Gastroesophageal sphincter (tissue), 4 donors: ENCODE data around the gene SLC10A3. TPM values are rescaled to one million over a fixed set of nuclear protein-coding genes. Genes with fewer than 3 reads are reported as not detected.

ENCODE experiments used
- ATAC-seq: fragments of 150-250 bp; one replicate; pipeline ENCODE4 v1.9.1; 2016; ENCODE audit warnings: mild to moderate bottlenecking, moderate library complexity
- H3K27ac ChIP-seq, 4 donors: fragments of 200-600 bp; sonication (generic) in 3 of 4; 1 replicate in 3 of 4; 2 replicates in 1 of 4; pipeline ENCODE4 v1.5.1; 2016 to 2019
- H3K27me3 ChIP-seq: fragments of 200-600 bp; sonication (generic); one replicate; pipeline ENCODE4 v1.5.1; 2019
- H3K36me3 ChIP-seq, 2 donors: fragments of 200-600 bp; sonication (generic); one replicate each; pipeline ENCODE4 v1.5.1; 2019; ENCODE audit warnings: control low read depth in 1 of 2
- H3K4me1 ChIP-seq, 3 donors: fragments of 200-600 bp; sonication (generic); 1 replicate in 2 of 3; 2 replicates in 1 of 3; pipeline ENCODE4 v1.5.1; 2016 to 2019; ENCODE audit warnings: control low read depth in 2 of 3
- H3K4me3 ChIP-seq, 2 donors: fragments of 200-600 bp; sonication (generic); one replicate each; pipeline ENCODE4 v1.5.1; 2019; ENCODE audit warnings: mild to moderate bottlenecking in 1 of 2, moderate library complexity in 1 of 2
- H3K9me3 ChIP-seq, 3 donors: fragments of 200-600 bp; sonication (generic); one replicate each; pipeline ENCODE4 v1.5.1; 2017 to 2019; ENCODE audit warnings: control low read depth in 2 of 3
- CTCF ChIP-seq, 4 experiments: fragments of 200-600 bp in 2 of 4; fragments of 450-650 bp in 2 of 4; sonication (generic) in 1 of 4; IDR thresholded peaks; one replicate each; pipeline ENCODE4 v1.5.1; 2017 to 2019; ENCODE audit warnings: antibody characterized with exemption in 4 of 4, mild to moderate bottlenecking in 2 of 4, moderate library complexity in 2 of 4
- EP300 ChIP-seq: sonication (generic); formaldehyde crosslinking; IDR thresholded peaks from one replicate; pipeline ENCODE4 v1.6.1; 2017; ENCODE audit warnings: antibody characterized with exemption, mild to moderate bottlenecking
- POLR2A ChIP-seq, 2 donors: fragments of 450-650 bp; IDR thresholded peaks; one replicate each; pipeline ENCODE4 v1.6.1; 2017; ENCODE audit warnings: antibody characterized with exemption in 2 of 2, mild to moderate bottlenecking in 2 of 2, moderate library complexity in 1 of 2
- POLR2AphosphoS5 ChIP-seq: sonication (generic); formaldehyde crosslinking; IDR thresholded peaks from one replicate; pipeline ENCODE4 v1.6.1; 2017; ENCODE audit warnings: antibody characterized with exemption
- WGBS, 2 donors: methylation state at CpG; one replicate each; pipeline ENCODE4 v1.1.5; 2018; ENCODE audit warnings: low coverage in 1 of 2; 5-methylcytosine and 5-hydroxymethylcytosine counted together
- total RNA-seq, 4 donors: library from RNA; depleted of rRNA; stranded (reverse); fragments of >200 nt; gene quantifications; one replicate each; pipeline ENCODE4 v1.1.0, GENCODE V29; 2016

Gene SLC10A3
- total RNA-seq, 4 donors from 2014 or later, result 21.7 to 40.0 (median 31.8) TPM

GRCh38 chrX:154443992-154444754, 46.3 kb downstream of the SLC10A3 start, which contains the start of gene FAM50A:
FAM50A (plus strand) TSS chrX:154444141; CDS start chrX:154444236, 95 bp downstream.
- ATAC-seq, result peak; percentile 95
- Histone ChIP-seq H3K27me3 (no peaks in the 10 kb centered on the region), H3K4me3 (peak within 1 kb of the TSS; percentile 61 to 64), H3K9me3 (no peaks in the 10 kb centered on the region), H3K4me1 (peaks cover 0 to 43% (median 0%) of the 10 kb centered on the region in 3 donors), H3K36me3 (peaks cover 0 to 63% of the 10 kb centered on the region in 2 donors), H3K27ac (peak within 1 kb of the TSS; percentile 79 to 88 (median 86))
- no peak for TF ChIP-seq POLR2AphosphoS5
- peak in 3 of 4 experiments; percentile 16 to 46 (median 19) for TF ChIP-seq CTCF (IDR thresholded peaks at IDR 0.05)
- peak; percentile 32 to 81 for TF ChIP-seq POLR2A (IDR thresholded peaks at IDR 0.05)
- TF ChIP-seq EP300, result no peak
- WGBS, 2 donors, result no CpG with 5 or more reads among the region's 94 CpGs

DNA sequence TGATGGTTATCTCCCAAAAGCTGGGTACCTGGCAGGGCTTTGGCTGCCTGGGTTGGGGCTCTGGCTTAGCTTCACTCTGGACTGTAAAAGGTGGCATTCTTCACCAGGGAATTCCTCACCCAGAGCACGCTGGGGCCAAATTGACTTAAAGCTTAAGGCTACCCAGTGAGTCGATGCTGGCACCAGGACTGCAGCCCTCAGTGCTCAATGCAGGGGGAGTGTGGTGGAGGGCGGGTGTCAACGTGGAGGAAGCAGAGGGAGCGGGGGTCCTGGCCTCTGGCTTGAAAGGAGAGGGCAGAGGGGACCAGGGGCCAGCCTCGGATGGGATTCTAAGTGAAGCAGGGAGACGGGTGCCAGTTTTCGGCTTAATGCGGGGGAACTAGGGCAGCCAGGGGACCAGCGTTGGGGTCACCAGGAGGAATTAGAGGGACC, 46.9 kb downstream of the SLC10A3 start:
- WGBS, 2 donors, result 0 to 22% methylated on average over 1 to 4 of the region's 10 CpGs
- Histone ChIP-seq H3K9me3 (no peaks in the 10 kb centered on the region), H3K36me3 (peaks cover 0 to 56% of the 10 kb centered on the region in 2 donors), H3K27me3 (no peaks in the 10 kb centered on the region), H3K4me1 (peaks cover 0 to 50% (median 0%) of the 10 kb centered on the region in 3 donors), H3K27ac (peak overlapping the region; percentile 73 to 88 (median 86)), H3K4me3 (peak overlapping the region; percentile 12 to 64)
- TF ChIP-seq EP300 (no peak), POLR2AphosphoS5 (no peak), POLR2A (IDR thresholded peaks at IDR 0.05) (no peak), CTCF (IDR thresholded peaks at IDR 0.05) (no peak)
- peak; percentile 11 for ATAC-seq

DNA sequence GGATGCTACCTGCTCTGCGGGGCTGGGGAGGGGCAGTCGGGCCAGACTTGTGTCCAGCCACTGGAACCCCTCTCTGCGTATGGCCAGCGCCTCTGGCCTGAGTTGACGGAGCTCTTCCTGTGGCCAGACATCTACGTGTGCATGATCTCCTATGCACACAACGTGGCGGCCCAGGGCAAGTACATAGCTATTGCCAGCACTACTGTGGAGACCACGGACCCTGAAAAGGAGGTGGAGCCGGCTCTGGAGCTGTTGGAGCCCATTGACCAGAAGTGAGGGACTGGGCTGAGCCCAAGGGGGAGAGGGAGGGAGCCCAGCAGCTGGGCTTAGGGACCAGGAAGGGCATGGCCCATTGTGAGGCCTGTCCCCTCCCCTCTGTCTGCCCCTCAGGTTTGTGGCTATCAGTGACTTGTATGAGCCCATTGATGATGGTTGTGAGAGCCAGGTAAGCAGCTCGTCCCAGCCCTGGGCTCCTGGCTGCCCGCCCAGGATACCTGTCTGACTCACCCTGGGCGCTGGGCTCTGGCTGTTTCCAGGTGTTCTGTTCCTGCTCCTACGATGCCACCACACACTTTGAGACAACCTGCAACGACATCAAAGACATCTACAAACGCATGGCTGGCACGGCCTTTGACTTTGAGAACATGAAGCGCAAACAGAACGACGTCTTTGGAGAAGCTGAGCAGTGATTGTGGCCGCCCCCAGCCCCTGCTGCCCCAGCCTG, 48.3 kb downstream of the SLC10A3 start:
- Histone ChIP-seq H3K4me1 (peaks cover 0 to 59% (median 0%) of the 10 kb centered on the region in 3 donors), H3K27me3 (no peaks in the 10 kb centered on the region), H3K4me3 (no peak overlapping the region), H3K36me3 (peaks cover 0 to 44% of the 10 kb centered on the region in 2 donors), H3K9me3 (no peaks in the 10 kb centered on the region), H3K27ac (peak overlapping the region in 2 of 4 donors; percentile 11 to 15)
- ATAC-seq, result no peak
- WGBS, 2 donors, result 60 to 71% methylated on average over 1 to 8 of the region's 21 CpGs
- TF ChIP-seq CTCF (IDR thresholded peaks at IDR 0.05) (no peak), EP300 (no peak), POLR2AphosphoS5 (no peak), POLR2A (IDR thresholded peaks at IDR 0.05) (no peak)

- H3K9me3 ChIP-seq, result no peaks in the 10 kb centered on the region
- no peak for TF ChIP-seq POLR2A (IDR thresholded peaks at IDR 0.05)
- TF ChIP-seq EP300, result no peak
- TF ChIP-seq POLR2AphosphoS5, result no peak
- TF ChIP-seq CTCF (IDR thresholded peaks at IDR 0.05), result no peak
- H3K27me3 ChIP-seq, result no peaks in the 10 kb centered on the region
- H3K4me1 ChIP-seq, result peaks cover 0 to 59% (median 0%) of the 10 kb centered on the region in 3 donors
- H3K4me3 ChIP-seq, result no peak overlapping the region
- no peak for ATAC-seq
- H3K27ac ChIP-seq, result no peak overlapping the region
- whole genome bisulfite sequencing, 2 donors, result no CpG with 5 or more reads among the region's 11 CpGs
- peaks cover 0 to 38% of the 10 kb centered on the region in 2 donors for H3K36me3 ChIP-seq
These were observed 48.9 kb downstream of the SLC10A3 start for GRCh38 chrX:154441564-154441963.
